GM21576 (cell line): ENCODE measurements around the gene WIZ.

Experiments used
- ATAC-seq: cut with Tn5 transposase; IDR thresholded peaks from one replicate; pipeline ENCODE4 v1.9.1; 2021; ENCODE audit warnings: mild to moderate bottlenecking, moderate library complexity; ENCODE audit not compliant: unreplicated experiment

Gene WIZ

GRCh38 chr19:15467734-15468214, 18.0 kb upstream of the WIZ start:
- no peak for ATAC-seq

GRCh38 chr19:15466851-15467733, 17.3 kb upstream of the WIZ start:
- ATAC-seq = peak; percentile 61

- peak; percentile 36 for ATAC-seq
Measured at GRCh38 chr19:15464394-15465385, 14.9 kb upstream of the WIZ start, which contains the start of gene RASAL3. Gene RASAL3, minus strand, starts transcription at chr19:15464544. Its CDS starts 186 bp downstream, at chr19:15464358.

GRCh38 chr19:15463861-15464371, 14.2 kb upstream of the WIZ start:
- ATAC-seq = no peak

- no peak for ATAC-seq
Measured at GRCh38 chr19:15461694-15462093, 11.9 kb upstream of the WIZ start.

- ATAC-seq = no peak
Measured at GRCh38 chr19:15457701-15458484, 8.1 kb upstream of the WIZ start.

GRCh38 chr19:15456871-15457700, 7.3 kb upstream of the WIZ start:
- ATAC-seq = no peak

- no peak for ATAC-seq
Measured at GRCh38 chr19:15456441-15456840, 6.7 kb upstream of the WIZ start.

- no peak for ATAC-seq
Measured at GRCh38 chr19:15455996-15456395, 6.2 kb upstream of the WIZ start.

- no peak for ATAC-seq
Measured at GRCh38 chr19:15453906-15454860, 4.4 kb upstream of the WIZ start.

- no peak for ATAC-seq
Measured at GRCh38 chr19:15453091-15453578, 3.4 kb upstream of the WIZ start.

GRCh38 chr19:15452111-15453047, 2.6 kb upstream of the WIZ start:
- no peak for ATAC-seq

- no peak for ATAC-seq
Measured at GRCh38 chr19:15450528-15450890, 753 bp upstream of the WIZ start.

- no peak for ATAC-seq
Measured at GRCh38 chr19:15448778-15449619, 757 bp downstream of the WIZ start.

- ATAC-seq = no peak
Measured at GRCh38 chr19:15448044-15448777, 1.5 kb downstream of the WIZ start.

GRCh38 chr19:15447057-15447456, 2.7 kb downstream of the WIZ start:
- ATAC-seq = no peak
